Right cardiac atrium (tissue), 5 donors: ENCODE measurements around the gene TSHZ2. TPM values are rescaled to one million over a fixed set of nuclear protein-coding genes. Genes with fewer than 3 reads are reported as not detected.
"Not testable (repeated sequence)": the region's sequence is repeated elsewhere in the genome, so short reads cannot be mapped to it uniquely, and the experiment has no call there.

Experiments
- ATAC-seq, 2 donors: fragments of 200-7000 bp; cut with Tn5 transposase; one replicate each; pipeline versions ENCODE4 v1.8.0 to v1.9.1; 2020; ENCODE audit warnings: moderate library complexity in 2 of 2, mild to moderate bottlenecking in 1 of 2
- DNase-seq, 3 donors: peaks; one replicate each; pipeline ENCODE4 v3.0.0-alpha.2; 2020
- H3K27ac ChIP-seq: one replicate; pipeline ENCODE4 v1.5.1; 2013; ENCODE audit warnings: mild to moderate bottlenecking, low read length, control low read depth, moderate library complexity
- H3K27me3 ChIP-seq: one replicate; pipeline ENCODE4 v1.6.1; 2013; ENCODE audit not compliant: control insufficient read depth, insufficient read depth
- H3K4me1 ChIP-seq: one replicate; pipeline ENCODE4 v1.6.1; 2013; ENCODE audit warnings: low read length; ENCODE audit not compliant: control insufficient read depth, insufficient read depth
- H3K4me3 ChIP-seq: one replicate; pipeline ENCODE4 v1.5.1; 2013; ENCODE audit warnings: low read length, control low read depth
- H3K9me3 ChIP-seq: one replicate; pipeline ENCODE4 v1.6.1; 2013; ENCODE audit warnings: low read length; ENCODE audit not compliant: control insufficient read depth
- WGBS: extraction: QIAGEN DNeasy Blood & Tissue Kit; methylation state at CpG from one replicate; pipeline ENCODE4 v1.1.7; 2013; 5-methylcytosine and 5-hydroxymethylcytosine counted together
- intact Hi-C, 4 donors: fragments of 100-400 bp; cut with DNase I; formaldehyde crosslinking; loops; one replicate each; pipeline versions ENCODE4 v1.11.0 to v1.14.0; 2022 to 2023
- polyA plus RNA-seq: library from polyadenylated mRNA; stranded (reverse); fragments of 200-250 nt; gene quantifications from one replicate; pipeline ENCODE4 v1.2.3, GENCODE V29; 2013
- total RNA-seq, 4 donors: library from RNA; stranded (reverse); fragmentation: NEBNext Ultra II Directional; extraction: Animal tissue kit (Norgen Biotek cat#: 25700); gene quantifications; one replicate each; pipeline ENCODE4 v1.2.1, GENCODE V29; 2021
- donor health status: healthy with polysubstance abuse.
- donor health status: DM: no; HTN: yes; CAD: no.
- donor health status: DM: no; HTN: no; CAD: no.
- donor health status: DM: no; HTN: yes; CAD: no; lungs with severe emphysema.
- donor health status: DM: yes; HTN: yes; CAD: no.

TSHZ2 gene
- total and polyA plus RNA-seq, 5 donors, result 2.3 to 8.9 (median 6.9) TPM

DNA sequence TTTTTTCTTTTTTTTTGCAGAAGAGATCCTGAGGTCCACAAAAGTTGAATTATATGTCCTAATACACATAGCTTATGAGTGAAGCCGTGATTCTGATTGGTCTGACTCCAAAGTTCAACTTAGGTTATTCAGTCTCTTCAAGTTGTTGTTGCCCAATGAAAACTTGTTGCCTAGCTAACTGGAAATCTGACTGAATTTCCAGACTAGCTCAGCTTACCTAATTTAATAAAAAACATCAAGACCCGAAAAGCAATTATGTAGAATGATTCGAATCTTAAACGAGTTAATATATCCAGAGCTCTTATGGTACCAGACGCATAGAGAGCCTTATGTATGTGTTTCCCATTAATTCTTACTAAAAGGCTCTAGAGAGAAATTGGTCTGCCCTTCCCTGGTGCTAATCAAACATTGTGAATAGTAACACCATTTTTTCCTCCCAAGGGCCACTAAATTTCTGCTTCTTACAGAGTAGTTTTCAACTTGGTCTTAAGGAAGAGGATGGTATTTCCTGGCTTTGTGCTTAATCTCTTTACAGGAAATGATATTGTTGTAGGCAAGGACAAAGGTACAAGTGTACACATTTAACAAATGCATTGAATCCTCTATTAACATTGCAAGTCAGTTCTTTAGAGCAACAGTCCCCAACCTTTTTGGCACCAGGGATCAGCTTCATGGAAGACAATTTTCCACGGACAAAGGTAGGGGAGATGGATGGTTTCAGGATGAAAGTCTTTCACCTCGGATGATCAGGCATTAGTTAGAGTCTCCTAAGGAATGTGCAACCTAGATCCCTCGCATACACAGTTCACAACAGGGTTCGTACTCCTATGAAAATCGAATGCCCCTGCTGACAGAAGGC lies 107.9 kb downstream of the TSHZ2 start:
- ATAC-seq (no peak), DNase-seq (no peak)
- Histone ChIP-seq H3K9me3 (no peaks in the 10 kb centered on the region), H3K4me1 (no peaks in the 10 kb centered on the region), H3K27ac (no peak overlapping the region), H3K27me3 (no peaks in the 10 kb centered on the region), H3K4me3 (no peak overlapping the region)
- 79% methylated on average over 10 of the region's 10 CpGs for WGBS
- intact Hi-C loops, result no loop called here

DNA sequence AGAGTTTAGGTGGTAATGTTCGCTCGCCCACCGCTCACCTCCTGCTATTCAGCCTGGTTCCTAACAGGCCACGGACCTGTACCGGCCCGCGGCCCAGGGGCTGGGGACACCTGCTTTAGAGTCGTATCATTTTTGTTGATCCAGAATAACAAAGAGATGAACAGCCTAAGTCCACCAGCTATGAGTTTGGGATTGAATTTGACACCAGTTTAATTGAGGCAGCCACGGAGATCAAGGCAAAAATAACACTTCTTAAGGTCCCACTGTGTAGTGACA lies 108.5 kb downstream of the TSHZ2 start:
- DNase-seq, result no peak
- no peak for ATAC-seq
- 98% methylated on average over 9 of the region's 9 CpGs for WGBS
- Histone ChIP-seq H3K4me1 (no peaks in the 10 kb centered on the region), H3K4me3 (no peak overlapping the region), H3K9me3 (no peaks in the 10 kb centered on the region), H3K27me3 (no peaks in the 10 kb centered on the region), H3K27ac (no peak overlapping the region)
- intact Hi-C loops, result no loop called here

DNA sequence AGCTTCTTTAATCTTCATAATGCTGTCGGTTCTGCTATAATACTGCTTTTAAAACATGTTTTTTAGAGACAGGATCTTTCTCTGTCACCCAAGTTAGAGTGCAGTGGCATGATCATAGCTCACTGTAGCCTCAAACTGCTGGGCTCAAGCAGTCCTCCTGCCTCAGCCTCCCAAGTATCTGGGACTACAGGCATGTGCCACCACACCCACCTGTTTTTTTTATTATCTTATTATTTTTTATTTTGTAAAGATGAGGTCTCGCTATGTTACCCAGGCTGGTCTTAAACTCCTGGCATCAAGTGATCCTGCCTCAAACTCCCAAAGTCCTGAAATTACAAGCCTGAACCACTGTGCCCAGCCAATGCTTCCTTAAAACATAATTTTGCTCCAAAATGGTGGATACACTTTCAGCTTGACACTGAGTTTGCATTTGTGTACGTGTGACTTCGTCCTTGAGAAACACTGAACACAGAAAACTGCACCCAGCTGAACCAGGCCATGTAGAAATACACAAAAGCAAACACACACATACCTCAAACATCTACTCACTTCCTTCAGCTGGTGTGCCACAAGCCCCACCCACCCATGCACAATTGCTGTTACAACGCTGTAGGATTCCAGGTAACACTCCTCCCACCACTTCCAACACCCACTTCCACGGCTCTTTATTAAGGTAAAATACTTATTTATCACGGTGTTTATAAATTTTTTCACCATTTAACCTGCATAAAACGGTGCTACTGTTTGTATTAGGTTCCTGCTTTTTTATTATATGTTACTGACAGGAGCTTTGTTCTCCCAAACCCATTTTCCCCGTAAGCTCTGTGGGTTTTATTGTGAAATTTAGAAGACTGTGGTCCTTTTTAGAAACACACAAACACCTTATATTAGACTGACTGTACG lies 109.1 kb downstream of the TSHZ2 start:
- 86% methylated on average over 10 of the region's 10 CpGs for WGBS
- no peaks in the 10 kb centered on the region for H3K27me3 ChIP-seq
- intact Hi-C loops, result no loop called here
- no peak overlapping the region for H3K4me3 ChIP-seq
- H3K27ac ChIP-seq, result no peak overlapping the region
- DNase-seq, result no peak
- peak in 1 of 2 donors; percentile 37 for ATAC-seq
- H3K9me3 ChIP-seq, result no peaks in the 10 kb centered on the region
- no peaks in the 10 kb centered on the region for H3K4me1 ChIP-seq

DNA sequence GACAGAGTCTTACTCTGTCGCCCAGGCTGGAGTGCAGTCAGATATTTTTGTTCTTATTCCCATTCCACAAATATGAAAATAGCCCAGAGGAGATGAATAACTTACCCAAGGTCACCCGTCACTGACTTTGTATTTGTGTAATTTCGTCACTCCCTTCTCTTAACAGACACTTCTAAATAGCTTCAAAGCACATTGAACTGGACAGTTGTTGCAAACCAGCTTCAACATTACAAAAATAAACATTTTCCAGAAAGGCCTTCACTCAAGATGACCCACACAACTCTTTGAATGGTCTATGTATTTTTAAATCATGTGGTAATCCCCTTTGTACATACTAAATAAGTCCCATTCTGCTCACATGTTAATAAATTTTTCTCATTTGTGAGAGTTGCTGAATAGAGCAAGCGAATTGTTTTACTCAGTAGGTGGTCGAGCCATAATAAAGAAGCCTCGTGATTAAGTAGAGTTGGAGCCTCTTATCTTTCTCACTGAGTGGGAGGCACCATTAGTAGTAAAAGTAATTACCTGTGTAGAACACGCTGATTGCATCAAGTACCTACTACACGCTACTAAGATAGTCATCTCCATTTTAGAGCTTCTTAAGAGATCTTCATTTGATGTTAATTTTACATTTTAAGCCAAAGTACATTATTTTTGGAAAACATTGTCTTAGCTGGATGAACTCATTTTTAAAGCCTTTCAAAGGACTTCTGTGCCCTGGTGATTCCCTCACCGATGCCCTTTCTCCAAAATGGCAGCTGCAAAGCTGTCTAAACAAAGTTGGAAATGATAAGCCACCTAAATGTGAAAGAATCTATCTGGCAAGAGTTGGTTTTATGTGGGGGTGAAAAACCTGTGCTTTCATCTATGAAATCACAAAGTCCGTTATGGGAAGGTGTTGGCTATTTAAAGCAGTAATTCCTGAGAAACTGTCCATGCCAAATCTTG lies 110.0 kb downstream of the TSHZ2 start:
- intact Hi-C loops, result no loop called here
- no peaks in the 10 kb centered on the region for H3K4me1 ChIP-seq
- no peaks in the 10 kb centered on the region for H3K9me3 ChIP-seq
- no peak overlapping the region for H3K27ac ChIP-seq
- WGBS, result 79% methylated on average over 10 of the region's 10 CpGs
- ATAC-seq (no peak), DNase-seq (no peak)
- H3K4me3 ChIP-seq, result no peak overlapping the region
- H3K27me3 ChIP-seq, result no peaks in the 10 kb centered on the region

DNA sequence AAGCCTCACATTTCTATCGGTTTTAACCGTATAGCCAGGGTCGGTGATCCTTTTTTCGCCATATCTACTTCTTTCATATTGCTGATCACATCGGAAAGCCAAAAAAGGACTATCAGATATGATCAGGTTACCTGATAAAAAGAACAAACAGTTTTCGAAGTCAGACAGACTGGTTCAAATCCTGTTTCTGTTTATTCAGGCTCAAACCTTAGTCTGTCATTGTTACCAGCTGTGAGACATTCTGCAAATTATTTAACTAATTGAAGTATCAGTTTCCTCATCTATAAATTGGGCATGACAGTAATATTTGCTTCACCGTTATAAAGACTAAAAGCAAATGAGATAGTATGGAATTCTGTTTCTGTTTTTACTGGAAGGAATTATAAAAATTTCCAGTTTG lies 111.3 kb downstream of the TSHZ2 start:
- Histone ChIP-seq H3K4me3 (no peak overlapping the region), H3K27ac (no peak overlapping the region), H3K27me3 (no peaks in the 10 kb centered on the region), H3K4me1 (no peaks in the 10 kb centered on the region), H3K9me3 (no peaks in the 10 kb centered on the region)
- intact Hi-C loops, result no loop called here
- ATAC-seq, result no peak
- DNase-seq, result no peak
- 91% methylated on average over 7 of the region's 7 CpGs for WGBS

DNA sequence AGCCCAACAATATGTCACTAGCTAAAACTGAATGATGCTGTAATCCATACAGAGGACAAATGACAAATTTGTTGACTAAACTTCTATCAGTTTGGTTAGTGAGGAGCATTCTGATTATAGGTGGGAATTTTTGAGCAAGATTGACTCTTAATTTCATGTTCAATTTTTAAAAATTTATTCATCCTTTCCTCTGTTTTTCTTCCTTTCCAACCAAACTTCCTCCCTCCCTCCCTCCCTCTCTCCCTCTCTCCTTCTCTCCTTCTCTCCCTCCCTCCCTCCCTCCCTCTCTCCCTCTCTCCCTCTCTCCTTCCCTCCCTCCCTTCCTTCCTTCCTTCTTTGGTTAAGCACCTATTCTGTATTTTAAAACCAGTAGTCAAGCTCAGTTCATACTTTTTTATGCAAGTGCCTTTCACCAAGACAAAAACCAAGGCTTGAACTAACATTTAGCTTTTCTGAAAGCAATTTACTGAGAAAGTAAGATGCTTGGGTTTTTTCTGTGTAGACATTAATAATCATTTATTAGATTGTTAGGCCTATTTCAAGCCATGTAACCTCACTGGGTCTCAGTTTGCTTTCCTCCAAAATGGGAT lies 112.3 kb downstream of the TSHZ2 start:
- DNase-seq (no peak), ATAC-seq (no peak)
- Histone ChIP-seq H3K9me3 (no peaks in the 10 kb centered on the region), H3K27ac (no peak overlapping the region), H3K4me3 (no peak overlapping the region), H3K27me3 (no peaks in the 10 kb centered on the region), H3K4me1 (no peaks in the 10 kb centered on the region)
- intact Hi-C loops, result no loop called here

DNA sequence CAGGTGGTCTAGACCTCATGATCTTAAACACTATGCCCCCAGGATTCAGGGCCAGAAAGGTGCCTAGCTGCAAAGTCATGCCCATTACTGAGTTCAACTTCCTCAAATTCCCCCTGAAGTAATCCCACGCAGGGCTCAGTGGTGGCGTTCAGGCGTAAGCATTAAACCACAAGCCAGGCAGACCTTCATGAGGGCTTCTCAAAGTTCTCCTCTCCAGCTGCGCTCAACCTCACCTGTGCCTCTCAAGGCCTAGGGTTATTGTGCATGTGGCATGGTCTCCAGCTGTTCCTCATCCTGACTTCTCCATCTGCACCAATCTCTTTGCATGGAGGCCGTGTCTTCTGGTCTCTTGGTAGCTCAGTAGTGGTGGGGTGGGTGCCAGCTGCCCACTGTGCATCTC lies 113.6 kb downstream of the TSHZ2 start:
- DNase-seq (no peak), ATAC-seq (no peak)
- Histone ChIP-seq H3K9me3 (no peaks in the 10 kb centered on the region), H3K4me3 (no peak overlapping the region), H3K27me3 (no peaks in the 10 kb centered on the region), H3K4me1 (no peaks in the 10 kb centered on the region), H3K27ac (no peak overlapping the region)
- intact Hi-C loops, result no loop called here
- 94% methylated on average over 5 of the region's 5 CpGs for WGBS

DNA sequence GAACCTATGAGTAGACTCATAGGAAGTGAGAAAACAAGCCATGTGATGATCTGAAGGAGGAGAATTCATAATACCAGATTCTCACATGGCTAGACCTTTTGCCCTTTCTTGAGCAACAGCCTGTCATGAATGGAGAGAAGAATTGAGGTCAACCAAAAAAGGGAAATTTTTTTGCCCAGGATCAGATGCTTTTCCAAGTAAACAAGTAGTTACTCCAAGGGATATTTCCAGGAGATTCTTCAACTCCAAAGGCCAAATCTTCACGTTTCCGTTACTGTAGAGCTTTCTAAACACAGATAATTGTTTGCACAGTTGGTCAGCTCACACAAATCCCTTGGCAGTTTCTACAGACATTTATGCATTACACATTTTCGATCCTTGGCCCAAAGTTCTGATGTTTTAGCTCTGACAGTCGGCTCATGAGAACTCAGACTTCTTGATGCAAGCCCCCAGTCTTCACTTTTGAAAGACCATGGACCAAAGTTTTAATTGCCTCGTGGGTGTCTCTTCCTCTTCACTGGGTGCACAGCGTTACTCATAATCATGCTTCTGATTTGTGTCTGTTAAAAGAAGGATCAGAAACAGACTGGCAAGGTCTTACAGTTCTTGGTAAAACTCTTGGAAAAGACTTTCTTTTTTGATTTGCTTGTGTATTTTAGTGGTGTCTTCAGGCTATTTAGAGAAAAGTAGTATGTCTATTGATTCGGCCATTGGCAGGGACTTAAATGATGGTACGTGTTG lies 115.0 kb downstream of the TSHZ2 start:
- H3K4me3 ChIP-seq, result no peak overlapping the region
- DNase-seq (no peak), ATAC-seq (peak; percentile 31 to 64)
- peak overlapping the region; percentile 27 for H3K27ac ChIP-seq
- H3K27me3 ChIP-seq, result no peaks in the 10 kb centered on the region
- H3K4me1 ChIP-seq, result no peaks in the 10 kb centered on the region
- intact Hi-C loops, result no loop called here
- WGBS, result 66% methylated on average over 8 of the region's 8 CpGs
- H3K9me3 ChIP-seq, result no peaks in the 10 kb centered on the region

DNA sequence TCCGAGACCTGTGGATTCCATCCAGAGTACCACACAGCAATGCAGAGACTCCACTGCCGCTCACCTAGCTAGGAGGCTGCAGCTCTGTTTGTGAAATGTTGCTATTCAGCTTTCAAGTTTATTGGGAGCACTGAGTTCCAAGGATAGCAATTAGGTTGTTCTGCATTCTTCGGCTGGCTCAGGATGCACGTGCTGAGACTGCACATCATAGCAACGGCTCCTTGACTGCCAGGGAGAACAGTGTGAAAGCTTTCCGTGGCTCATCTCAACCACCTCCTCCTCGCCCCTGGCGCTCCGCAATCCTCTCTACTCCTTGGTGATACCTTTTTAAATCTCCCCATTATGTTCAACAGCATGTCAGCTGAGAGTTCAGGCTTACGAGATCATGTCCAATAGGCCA lies 116.6 kb downstream of the TSHZ2 start:
- no peak for DNase-seq
- ATAC-seq, result no peak
- Histone ChIP-seq H3K4me3 (no peak overlapping the region), H3K4me1 (no peaks in the 10 kb centered on the region), H3K27ac (no peak overlapping the region), H3K9me3 (no peaks in the 10 kb centered on the region), H3K27me3 (no peaks in the 10 kb centered on the region)
- WGBS, result 82% methylated on average over 10 of the region's 10 CpGs
- intact Hi-C loops, result no loop called here

DNA sequence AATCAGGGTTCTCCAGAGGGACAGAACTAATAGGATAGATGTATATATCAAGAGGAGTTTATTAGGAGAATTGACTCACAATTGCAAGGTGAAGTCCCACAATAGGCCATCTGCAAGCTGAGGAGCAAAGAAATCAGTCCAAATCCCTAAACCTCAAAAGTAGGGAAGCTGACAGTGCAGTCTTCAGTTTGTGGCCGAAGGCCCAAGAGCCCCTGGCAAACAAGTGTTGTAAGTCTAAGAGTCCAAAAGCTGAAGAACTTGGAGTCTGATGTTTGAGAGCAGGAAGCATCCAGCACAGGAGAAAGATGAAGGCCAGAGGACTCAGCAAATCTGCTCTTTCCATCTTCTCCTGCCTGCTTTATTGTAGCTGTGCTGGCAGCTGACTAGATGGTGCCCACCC lies 117.7 kb downstream of the TSHZ2 start:
- H3K27ac ChIP-seq, H3K27me3 ChIP-seq, ATAC-seq, H3K4me1 ChIP-seq, H3K9me3 ChIP-seq, H3K4me3 ChIP-seq, intact Hi-C loops: not testable (repeated sequence)
- DNase-seq, result peak; percentile 32 to 81 (median 67)
- WGBS, result 78% methylated on average over 1 of the region's 1 CpG
